GM21526 (cell line): Measurements from ENCODE around the gene PAM16.
"Not testable (repeated sequence)": the region's sequence is repeated elsewhere in the genome, so short reads cannot be mapped to it uniquely, and the experiment has no call there.

Experiments used
- ATAC-seq: cut with Tn5 transposase; IDR thresholded peaks from one replicate; pipeline ENCODE4 v1.9.1; 2021; ENCODE audit warnings: moderate library complexity; ENCODE audit not compliant: unreplicated experiment, low FRiP score

PAM16 gene

GRCh38 chr16:4354512-4355409 is 3.6 kb upstream of the PAM16 start:
- no peak for ATAC-seq

GRCh38 chr16:4353675-4354074 is 2.6 kb upstream of the PAM16 start:
- no peak for ATAC-seq

GRCh38 chr16:4352843-4353242 is 1.7 kb upstream of the PAM16 start:
- no peak for ATAC-seq

- ATAC-seq = no peak
Measured at GRCh38 chr16:4351880-4352279, 759 bp upstream of the PAM16 start.

GRCh38 chr16:4350365-4350786 is 745 bp downstream of the PAM16 start:
- ATAC-seq = no peak

GRCh38 chr16:4349332-4349731 is 1.8 kb downstream of the PAM16 start:
- no peak for ATAC-seq

GRCh38 chr16:4347765-4348509 is 3.2 kb downstream of the PAM16 start:
- no peak for ATAC-seq

- ATAC-seq = no peak
Measured at GRCh38 chr16:4347010-4347409, 4.1 kb downstream of the PAM16 start.

GRCh38 chr16:4345836-4346781 is 5.0 kb downstream of the PAM16 start:
- no peak for ATAC-seq

- ATAC-seq = no peak
Measured at GRCh38 chr16:4344983-4345835, 5.9 kb downstream of the PAM16 start.

GRCh38 chr16:4344300-4344982 is 6.7 kb downstream of the PAM16 start:
- ATAC-seq = not testable (repeated sequence)

GRCh38 chr16:4342866-4343744 is 8.0 kb downstream of the PAM16 start:
- no peak for ATAC-seq

GRCh38 chr16:4341250-4341649 is 9.9 kb downstream of the PAM16 start:
- no peak for ATAC-seq

- ATAC-seq = no peak
Measured at GRCh38 chr16:4340443-4340842, 10.7 kb downstream of the PAM16 start.

- no peak for ATAC-seq
Measured at GRCh38 chr16:4339909-4340308, 11.2 kb downstream of the PAM16 start.

- ATAC-seq = no peak
Measured at GRCh38 chr16:4339455-4339854, 11.7 kb downstream of the PAM16 start.

GRCh38 chr16:4338712-4339299 is 12.3 kb downstream of the PAM16 start:
- ATAC-seq = no peak

GRCh38 chr16:4338125-4338582 is 13.0 kb downstream of the PAM16 start:
- ATAC-seq = no peak
